HepG2 (cell line): ENCODE data around the gene ALB. TPM values are rescaled to one million over a fixed set of nuclear protein-coding genes. Genes with fewer than 3 reads are reported as not detected.
A peak's percentile ranks its signal among the peaks of the same experiment; 100 is the strongest.

ENCODE experiments used
- ELK4 ChIP-seq: sonication (generic); formaldehyde crosslinking; IDR thresholded peaks from 2 replicates; pipeline ENCODE4 v1.9.0; 2021; ENCODE audit warnings: missing genetic modification reagents, borderline replicate concordance
- FOXO1 ChIP-seq: sonication (generic); formaldehyde crosslinking; IDR thresholded peaks from 2 replicates; pipeline ENCODE4 v1.4.0; 2020; ENCODE audit warnings: missing genetic modification reagents
- GLI4 ChIP-seq: sonication (generic); formaldehyde crosslinking; IDR thresholded peaks from 2 replicates; pipeline ENCODE4 v1.5.1; 2020; ENCODE audit warnings: missing genetic modification reagents, mild to moderate bottlenecking, moderate library complexity, borderline replicate concordance
- KDM5A ChIP-seq: fragments of 200-600 bp; sonication (generic); IDR thresholded peaks from 2 replicates; pipeline ENCODE4 v1.7.0; 2018; ENCODE audit warnings: antibody characterized with exemption, mild to moderate bottlenecking, low read length, borderline replicate concordance
- KLF12 ChIP-seq: sonication (generic); formaldehyde crosslinking; IDR thresholded peaks from 2 replicates; pipeline ENCODE4 v1.4.0; 2020; ENCODE audit warnings: missing genetic modification reagents, borderline replicate concordance
- MEIS2 ChIP-seq: sonication (generic); formaldehyde crosslinking; IDR thresholded peaks from 2 replicates; pipeline ENCODE4 v1.9.0; 2021; ENCODE audit warnings: mild to moderate bottlenecking, missing genetic modification reagents
- RCOR2 ChIP-seq: IDR thresholded peaks from 2 replicates; pipeline ENCODE4 v1.6.1; 2016; ENCODE audit warnings: missing biosample characterization, missing genetic modification reagents
- SYNCRIP ChIP-seq: fragments of 200-400 bp; formaldehyde crosslinking; IDR thresholded peaks from 2 replicates; pipeline ENCODE4 v1.6.1; 2018; ENCODE audit warnings: mild to moderate bottlenecking, low read depth, low read length; ENCODE audit not compliant: insufficient read depth
- ZBTB20 ChIP-seq: sonication (generic); formaldehyde crosslinking; IDR thresholded peaks from 2 replicates; pipeline ENCODE4 v1.8.1; 2023; ENCODE audit warnings: missing genetic modification reagents, low read depth, mild to moderate bottlenecking, borderline replicate concordance
- ZFP36L1 ChIP-seq: sonication (generic); formaldehyde crosslinking; IDR thresholded peaks from 2 replicates; pipeline ENCODE4 v1.8.0; 2022; ENCODE audit warnings: mild to moderate bottlenecking, missing genetic modification reagents, moderate library complexity
- ZHX1 ChIP-seq: sonication (generic); formaldehyde crosslinking; IDR thresholded peaks from 2 replicates; pipeline ENCODE4 v1.8.1; 2022; ENCODE audit warnings: low read depth, mild to moderate bottlenecking, missing genetic modification reagents
- ZIK1 ChIP-seq: sonication (generic); formaldehyde crosslinking; IDR thresholded peaks from 2 replicates; pipeline ENCODE4 v1.5.0; 2020; ENCODE audit warnings: mild to moderate bottlenecking, low read depth, missing genetic modification reagents, borderline replicate concordance
- ZNF3 ChIP-seq: IDR thresholded peaks from 2 replicates; pipeline ENCODE4 v1.7.0; 2017; ENCODE audit warnings: inconsistent platforms
- ZNF446 ChIP-seq: sonication (generic); formaldehyde crosslinking; IDR thresholded peaks from 2 replicates; pipeline ENCODE4 v1.5.0; 2020; ENCODE audit warnings: mild to moderate bottlenecking, missing genetic modification reagents
- ZNF652 ChIP-seq: IDR thresholded peaks from 2 replicates; pipeline ENCODE4 v1.6.1; 2016; ENCODE audit warnings: low read depth, borderline replicate concordance
- ZNF674 ChIP-seq: sonication (generic); formaldehyde crosslinking; IDR thresholded peaks from 2 replicates; pipeline ENCODE4 v1.5.0; 2020; ENCODE audit warnings: low read depth, mild to moderate bottlenecking, missing genetic modification reagents
- ZNF761 ChIP-seq: sonication (generic); formaldehyde crosslinking; conservative IDR thresholded peaks from 2 replicates; pipeline ENCODE4 v1.4.0; 2020; ENCODE audit warnings: mild to moderate bottlenecking, missing genetic modification reagents
- ZNF770 ChIP-seq: sonication (generic); formaldehyde crosslinking; IDR thresholded peaks from 2 replicates; pipeline ENCODE4 v1.5.0; 2020; ENCODE audit warnings: mild to moderate bottlenecking, missing genetic modification reagents
- ZNF780A ChIP-seq: sonication (generic); formaldehyde crosslinking; IDR thresholded peaks from 2 replicates; pipeline ENCODE4 v1.8.0; 2022; ENCODE audit warnings: mild to moderate bottlenecking, missing genetic modification reagents, moderate library complexity
- ZNF816 ChIP-seq: sonication (generic); formaldehyde crosslinking; IDR thresholded peaks from 2 replicates; pipeline ENCODE4 v1.8.0; 2022; ENCODE audit warnings: missing genetic modification reagents, mild to moderate bottlenecking, borderline replicate concordance
- ZSCAN12 ChIP-seq: sonication (generic); formaldehyde crosslinking; IDR thresholded peaks from 2 replicates; pipeline ENCODE4 v1.9.0; 2021; ENCODE audit warnings: mild to moderate bottlenecking, missing genetic modification reagents
- polyA plus RNA-seq, 8 experiments: library from polyadenylated mRNA; depleted of rRNA in 3 of 8; stranded (reverse) in 7 of 8; unstranded in 1 of 8; fragments of >200 nt; fragmentation: Illumina TruSeq in 4 of 8; extraction: Trizol in 4 of 8; gene quantifications; 2 replicates each; pipeline versions ENCODE4 v1.2.1 to v1.2.3, GENCODE V29; 2011 to 2016; ENCODE audit warnings: low read depth in 4 of 8, missing spikeins in 1 of 8, mixed read lengths in 1 of 8; ENCODE audit not compliant: insufficient read depth in 1 of 8
- total RNA-seq, 5 experiments: library from RNA; depleted of rRNA; stranded (reverse); fragments of >200 nt; fragmentation: Illumina TruSeq; extraction: Trizol; gene quantifications; 2 replicates each; pipeline ENCODE4 v1.2.3, GENCODE V29; 2016; ENCODE audit warnings: low read depth in 1 of 5

ALB gene
- total and polyA plus RNA-seq, 2 of the 13 experiments (the other 11 are each of a cell fraction or from before 2014, with no cell fraction given), result 22,259 to 22,625 TPM

- TF ChIP-seq ZNF770 (CRISPR knock-in tag) (no peak), FOXO1 (CRISPR knock-in tag) (no peak), ZHX1 (no peak), MEIS2 (CRISPR knock-in tag) (no peak), KLF12 (CRISPR knock-in tag) (no peak), ZFP36L1 (CRISPR knock-in tag) (no peak), ZNF780A (CRISPR knock-in tag) (no peak), RCOR2 (peak; percentile 47; the same call in 1 of the 2 replicates), ZSCAN12 (CRISPR knock-in tag) (no peak), ZIK1 (CRISPR knock-in tag) (no peak), GLI4 (CRISPR knock-in tag) (no peak), ZNF3 (no peak), ZNF816 (CRISPR knock-in tag) (no peak), ZNF674 (CRISPR knock-in tag) (no peak), ZBTB20 (no peak), ZNF761 (CRISPR knock-in tag) (no peak), ZNF446 (CRISPR knock-in tag) (no peak), ELK4 (no peak), SYNCRIP (no peak), KDM5A (peak; percentile 22; the same call in 1 of the 2 replicates), ZNF652 (peak; percentile 34; the same call in 1 of the 2 replicates)
Measured at GRCh38 chr4:73434311-73434710, 30.2 kb downstream of the ALB start (continued).
